GM19438 (cell line): Measurements from ENCODE around the gene NAGPA.
A peak's percentile ranks its signal among the peaks of the same experiment; 100 is the strongest.

Source experiments
- ATAC-seq: cut with Tn5 transposase; IDR thresholded peaks from one replicate; pipeline ENCODE4 v1.9.1; 2021; ENCODE audit warnings: low read depth; ENCODE audit not compliant: unreplicated experiment

Gene NAGPA

GRCh38 chr16:4980691-4981090 lies 53.0 kb downstream of the NAGPA start:
- ATAC-seq, result no peak

- no peak for ATAC-seq
These were observed 53.7 kb downstream of the NAGPA start for GRCh38 chr16:4979736-4980660.

GRCh38 chr16:4979164-4979563 lies 54.6 kb downstream of the NAGPA start:
- no peak for ATAC-seq

GRCh38 chr16:4976611-4977145 lies 57.1 kb downstream of the NAGPA start:
- ATAC-seq, result no peak

GRCh38 chr16:4976079-4976478 lies 57.7 kb downstream of the NAGPA start:
- ATAC-seq, result peak; percentile 81
